Testis (tissue), 2 donors: ENCODE measurements around the gene MRPL2.

Experiments
- POLR2A ChIP-seq: fragments of 450-650 bp; IDR thresholded peaks from one replicate; pipeline ENCODE4 v1.6.1; 2017; ENCODE audit warnings: antibody characterized with exemption, mild to moderate bottlenecking, moderate library complexity
- TF ChIP-seq, protein P1 (sequence below), 3 experiments: fragments of 450-650 bp in 2 of 3; fragments of 200-600 bp in 1 of 3; sonication (generic) in 1 of 3; IDR thresholded peaks; one replicate each; pipeline ENCODE4 v1.5.1; 2016 to 2019; ENCODE audit warnings: antibody characterized with exemption in 3 of 3, mild to moderate bottlenecking in 2 of 3, moderate library complexity in 1 of 3

DNA sequence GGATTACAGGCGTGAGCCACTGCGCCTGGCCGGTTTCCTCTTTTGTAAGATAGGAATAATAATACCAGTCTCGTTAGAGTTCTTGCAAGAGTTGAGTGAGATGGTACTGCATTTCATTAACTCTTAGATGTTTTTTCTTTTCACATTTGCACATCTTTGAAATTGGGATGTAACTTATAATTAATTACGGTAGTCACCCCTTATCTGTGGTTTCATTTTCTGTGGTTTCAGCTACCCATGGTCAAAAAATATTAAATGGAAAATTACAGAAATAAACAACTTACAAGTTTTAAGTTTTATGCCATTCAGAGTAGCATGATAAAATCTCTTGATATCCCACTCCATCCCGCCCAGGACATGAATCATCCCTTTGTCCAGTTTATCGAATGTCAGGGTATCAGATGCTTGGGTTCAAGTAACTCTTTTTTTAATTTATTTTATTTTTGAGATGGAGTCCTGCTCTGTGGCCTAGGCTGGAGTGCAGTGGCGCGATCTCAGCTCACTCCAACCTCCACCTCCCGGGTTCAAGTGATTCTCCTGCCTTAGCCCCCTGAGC lies 32.3 kb upstream of the MRPL2 start:
- no peak for TF ChIP-seq POLR2A
- TF ChIP-seq, protein P1, sequence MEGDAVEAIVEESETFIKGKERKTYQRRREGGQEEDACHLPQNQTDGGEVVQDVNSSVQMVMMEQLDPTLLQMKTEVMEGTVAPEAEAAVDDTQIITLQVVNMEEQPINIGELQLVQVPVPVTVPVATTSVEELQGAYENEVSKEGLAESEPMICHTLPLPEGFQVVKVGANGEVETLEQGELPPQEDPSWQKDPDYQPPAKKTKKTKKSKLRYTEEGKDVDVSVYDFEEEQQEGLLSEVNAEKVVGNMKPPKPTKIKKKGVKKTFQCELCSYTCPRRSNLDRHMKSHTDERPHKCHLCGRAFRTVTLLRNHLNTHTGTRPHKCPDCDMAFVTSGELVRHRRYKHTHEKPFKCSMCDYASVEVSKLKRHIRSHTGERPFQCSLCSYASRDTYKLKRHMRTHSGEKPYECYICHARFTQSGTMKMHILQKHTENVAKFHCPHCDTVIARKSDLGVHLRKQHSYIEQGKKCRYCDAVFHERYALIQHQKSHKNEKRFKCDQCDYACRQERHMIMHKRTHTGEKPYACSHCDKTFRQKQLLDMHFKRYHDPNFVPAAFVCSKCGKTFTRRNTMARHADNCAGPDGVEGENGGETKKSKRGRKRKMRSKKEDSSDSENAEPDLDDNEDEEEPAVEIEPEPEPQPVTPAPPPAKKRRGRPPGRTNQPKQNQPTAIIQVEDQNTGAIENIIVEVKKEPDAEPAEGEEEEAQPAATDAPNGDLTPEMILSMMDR (IDR thresholded peaks at IDR 0.05) = no peak
